Natural killer cell (primary cell): ENCODE measurements around the gene TMEM273. TPM values are rescaled to one million over a fixed set of nuclear protein-coding genes. Genes with fewer than 3 reads are reported as not detected.
A peak's percentile ranks its signal among the peaks of the same experiment; 100 is the strongest.

Experiments
- ATAC-seq, 3 donors: fragments of 150-1000 bp in 2 of 3; fragments of 200-7000 bp in 1 of 3; cut with Tn5 transposase; 1 replicate in 1 of 3; 2 replicates in 2 of 3; pipeline ENCODE4 v1.10.0; 2021; ENCODE audit warnings: mild to moderate bottlenecking in 2 of 3, moderate library complexity in 2 of 3
- DNase-seq, 2 donors: peaks; one replicate each; pipeline versions ENCODE4 v3.0.0 to v3.0.0-alpha.2; 2013 to 2021; ENCODE audit warnings: mixed read lengths in 1 of 2
- H3K27ac ChIP-seq: one replicate; pipeline ENCODE4 v1.5.1; 2013; ENCODE audit warnings: mild to moderate bottlenecking, low read length
- H3K27me3 ChIP-seq: one replicate; pipeline ENCODE4 v1.6.1; 2013; ENCODE audit warnings: low read length; ENCODE audit not compliant: control insufficient read depth, insufficient read depth
- H3K36me3 ChIP-seq: one replicate; pipeline ENCODE4 v1.6.1; 2013; ENCODE audit warnings: low read length; ENCODE audit not compliant: control insufficient read depth, insufficient read depth
- H3K4me1 ChIP-seq: one replicate; pipeline ENCODE4 v1.6.1; 2013; ENCODE audit warnings: low read length; ENCODE audit not compliant: control insufficient read depth, insufficient read depth
- H3K4me3 ChIP-seq: one replicate; pipeline ENCODE4 v1.5.1; 2013; ENCODE audit warnings: low read length
- H3K9me3 ChIP-seq: one replicate; pipeline ENCODE4 v1.6.1; 2013; ENCODE audit warnings: low read length; ENCODE audit not compliant: control insufficient read depth, insufficient read depth
- H3K27ac Mint-ChIP-seq, 2 donors: one replicate each; pipeline ENCODE4 v1.8.0; 2022; ENCODE audit warnings: mild to moderate bottlenecking in 2 of 2, mixed read lengths in 2 of 2, moderate library complexity in 1 of 2
- H3K27me3 Mint-ChIP-seq, 2 donors: one replicate each; pipeline ENCODE4 v1.8.0; 2022; ENCODE audit warnings: low read depth in 2 of 2, mixed read lengths in 2 of 2
- H3K36me3 Mint-ChIP-seq: one replicate; pipeline ENCODE4 v1.8.0; 2022; ENCODE audit warnings: mixed read lengths
- H3K4me1 Mint-ChIP-seq, 2 donors: one replicate each; pipeline ENCODE4 v1.8.0; 2022; ENCODE audit warnings: mixed read lengths in 2 of 2
- H3K4me3 Mint-ChIP-seq: one replicate; pipeline ENCODE4 v1.8.0; 2022; ENCODE audit warnings: mild to moderate bottlenecking, moderate library complexity, mixed read lengths
- H3K9me3 Mint-ChIP-seq, 2 donors: one replicate each; pipeline ENCODE4 v1.8.0; 2022; ENCODE audit warnings: mixed read lengths in 2 of 2
- CTCF ChIP-seq: fragments of 200-600 bp; IDR thresholded peaks from one replicate; pipeline ENCODE4 v1.8.0; 2022; ENCODE audit warnings: antibody characterized with exemption
- WGBS: methylation state at CpG from one replicate; pipeline ENCODE4 v1.1.7; 2013; ENCODE audit warnings: missing lambda C conversion rate; ENCODE audit not compliant: insufficient coverage; 5-methylcytosine and 5-hydroxymethylcytosine counted together
- intact Hi-C: fragments of 100-400 bp; cut with micrococcal nuclease; formaldehyde crosslinking; loops from one replicate; pipeline ENCODE4 v1.14.2; 2022
- total RNA-seq, 4 donors: library from RNA; stranded (reverse); fragments of 120-200 nt in 1 of 4; gene quantifications; one replicate each; pipeline versions ENCODE4 v1.2.3 to v1.2.4, GENCODE V29; 2013 to 2022

Gene TMEM273
- 10 to 100 TPM; 11.6 to 46.3 (median 29.4) TPM for total RNA-seq
- total RNA-seq (2013) = 27.4 TPM

- DNase-seq = peak in 1 of 2 donors; percentile 61
- H3K4me1 Mint-ChIP-seq = peaks cover 70 to 75% of the 10 kb centered on the region in 2 donors
- intact Hi-C loops = loop anchor here (5.0 kb wide), 1 partner anchor 84 kb away; no protein-coding TSS in a partner anchor
Measured at GRCh38 chr10:49187950-49188761, at the start of gene TMEM273. TMEM273 (minus strand) TSS chr10:49188391; CDS start chr10:49188336, 55 bp downstream.

GRCh38 chr10:49237985-49238384 lies 49.8 kb upstream of the TMEM273 start:
- 84% methylated on average over 1 of the region's 1 CpG for WGBS
- no peak overlapping the region for H3K27ac ChIP-seq
- H3K9me3 Mint-ChIP-seq = no peaks in the 10 kb centered on the region
- no peak overlapping the region for H3K4me3 Mint-ChIP-seq
- no peak overlapping the region for H3K27ac Mint-ChIP-seq
- no peaks in the 10 kb centered on the region for H3K36me3 ChIP-seq
- intact Hi-C loops = no loop called here
- ATAC-seq = no peak
- no peaks in the 10 kb centered on the region for H3K9me3 ChIP-seq
- H3K4me3 ChIP-seq = no peak overlapping the region
- peaks cover 4% of the 10 kb centered on the region for H3K4me1 ChIP-seq
- H3K27me3 ChIP-seq = no peaks in the 10 kb centered on the region
- H3K36me3 Mint-ChIP-seq = no peaks in the 10 kb centered on the region
- peaks cover 11% of the 10 kb centered on the region in 2 donors for H3K4me1 Mint-ChIP-seq
- TF ChIP-seq CTCF = no peak
- no peak for DNase-seq
- H3K27me3 Mint-ChIP-seq = peaks cover 3 to 16% of the 10 kb centered on the region in 2 donors

More at GRCh38 chr10:49187950-49188761, at the start of gene TMEM273:
- peaks cover 55% of the 10 kb centered on the region for H3K4me1 ChIP-seq
- Mint-ChIP-seq H3K4me3 (peak within 1 kb of the TSS; percentile 83), H3K27ac (peak within 1 kb of the TSS; percentile 72 to 80), H3K27me3 (no peaks in the 10 kb centered on the region), H3K36me3 (no peaks in the 10 kb centered on the region), H3K9me3 (no peaks in the 10 kb centered on the region)
- peak; percentile 48 to 70 (median 67) for ATAC-seq
- H3K27ac ChIP-seq = peak within 1 kb of the TSS; percentile 44
- TF ChIP-seq CTCF = no peak
- no peaks in the 10 kb centered on the region for H3K9me3 ChIP-seq
- WGBS = 24% methylated on average over 9 of the region's 9 CpGs
- peak within 1 kb of the TSS; percentile 15 for H3K4me3 ChIP-seq
- no peaks in the 10 kb centered on the region for H3K27me3 ChIP-seq
- no peaks in the 10 kb centered on the region for H3K36me3 ChIP-seq

GRCh38 chr10:49235392-49235791 lies 47.2 kb upstream of the TMEM273 start:
- ATAC-seq = no peak
- Mint-ChIP-seq H3K27ac (no peak overlapping the region), H3K9me3 (no peaks in the 10 kb centered on the region), H3K36me3 (no peaks in the 10 kb centered on the region), H3K4me3 (no peak overlapping the region), H3K27me3 (peaks cover 3 to 16% of the 10 kb centered on the region in 2 donors), H3K4me1 (peaks cover 5 to 6% of the 10 kb centered on the region in 2 donors)
- TF ChIP-seq CTCF = no peak
- Histone ChIP-seq H3K27me3 (no peaks in the 10 kb centered on the region), H3K9me3 (no peaks in the 10 kb centered on the region), H3K4me3 (no peak overlapping the region), H3K27ac (no peak overlapping the region), H3K4me1 (no peaks in the 10 kb centered on the region), H3K36me3 (no peaks in the 10 kb centered on the region)
- intact Hi-C loops = no loop called here
- no peak for DNase-seq
